ENCODE measurements around the gene EXOSC6. TPM values are rescaled to one million over a fixed set of nuclear protein-coding genes. Genes with fewer than 3 reads are reported as not detected.

Gene EXOSC6
- total and polyA plus RNA-seq, 2 of the 4 experiments (the other 2 are of a cell fraction), result 5.8 to 7.0 TPM

DNA sequence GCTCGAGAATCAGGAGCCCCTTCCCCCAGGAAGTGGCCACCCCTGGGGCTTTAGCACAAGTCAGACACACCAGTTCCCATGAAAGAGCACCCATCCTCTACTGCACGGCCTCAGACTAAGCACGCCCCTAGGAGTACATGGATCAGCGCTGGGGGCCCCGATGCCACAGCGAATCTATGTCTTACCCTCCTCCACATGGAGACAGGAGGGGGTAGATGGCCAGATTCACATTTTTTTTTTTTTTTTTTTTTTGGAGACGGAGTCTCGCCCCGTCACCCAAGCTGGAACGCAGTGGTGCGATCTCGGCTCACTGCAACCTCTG, 3.2 kb upstream of the EXOSC6 start:
- H3K9me1 ChIP-seq (ENCODE audit: insufficient read depth, low read length), result peaks cover 8% of the 10 kb centered on the region; the same call in 1 of the 2 replicates
- no peak overlapping the region for H2AFZ ChIP-seq (replicated peaks; ENCODE audit: low read length, poor library complexity)
- no peak overlapping the region for H3K4ac ChIP-seq (ENCODE audit: low read depth, low read length)
- H2AK9ac ChIP-seq (replicated peaks; ENCODE audit: low read depth, low read length, poor library complexity), result no peak overlapping the region
- H3K4me3 ChIP-seq (ENCODE audit: insufficient read depth, low read depth, low read length), result no peak overlapping the region
- H2BK20ac ChIP-seq (ENCODE audit: low read depth, low read length), result no peak overlapping the region
- H4K5ac ChIP-seq (ENCODE audit: low read depth, low read length), result no peak overlapping the region
- no peak overlapping the region for H4K8ac ChIP-seq (ENCODE audit: low read depth in 2 of 2, low read length in 2 of 2)
- H3K56ac ChIP-seq (ENCODE audit: extremely low read depth, insufficient read depth, low read length), result no peak overlapping the region
- H3K36me3 ChIP-seq (ENCODE audit: control insufficient read depth, insufficient read depth, low read length), result peaks cover 68% of the 10 kb centered on the region
- no TSS peak for BruUV-seq (replicated peaks)
- H4K91ac ChIP-seq (ENCODE audit: insufficient read depth, low read depth, low read length), result no peak overlapping the region
- no peak overlapping the region for H3K23ac ChIP-seq (ENCODE audit: low read depth, low read length)
- ATAC-seq (ENCODE audit: low read depth) (no peak), DNase-seq (no peak)
- H3K18ac ChIP-seq (ENCODE audit: low read depth, low read length), result no peak overlapping the region
- no peak overlapping the region for H2BK15ac ChIP-seq (ENCODE audit: low read depth, low read length)
- dilution Hi-C loops (cut with HindIII; ENCODE audit: low sequenced_read_pairs, unreplicated experiment), result no loop called here
- CTCF ChIA-PET, result no interaction called here
- no peak overlapping the region for H2AK5ac ChIP-seq (ENCODE audit: low read depth, low read length)
- no CpG with 5 or more reads among the region's 12 CpGs for WGBS, 2 experiments (ENCODE audit: extremely low coverage in 2 of 2, insufficient read length in 1 of 2)
- H2BK120ac ChIP-seq (ENCODE audit: low read depth, low read length), result no peak overlapping the region
- no peaks in the 10 kb centered on the region for H3K9me3 ChIP-seq (ENCODE audit: control insufficient read depth, insufficient read depth, low read length)
- H3K9ac ChIP-seq (ENCODE audit: low read depth, low read length), result no peak overlapping the region
- no peak overlapping the region for H3K27ac ChIP-seq (ENCODE audit: insufficient read depth, low read length)
- in situ Hi-C loops (cut with MboI; ENCODE audit: low sequenced_read_pairs), result no loop called here
- TF ChIP-seq SMC3 (IDR thresholded peaks at IDR 0.05; ENCODE audit: low read depth, low read length), result no peak
- POLR2A ChIA-PET (ENCODE audit: unreplicated experiment), result no interaction called here
- H4K20me1 ChIP-seq (ENCODE audit: insufficient read depth, low read length), result peaks cover 52% of the 10 kb centered on the region
- no peak overlapping the region for H3K4me2 ChIP-seq (ENCODE audit: low read depth, low read length)
- intact Hi-C loops (cut with micrococcal nuclease), result no loop called here
- H3K27me3 ChIP-seq (ENCODE audit: control insufficient read depth, insufficient read depth, low read length), result no peaks in the 10 kb centered on the region
- H3K14ac ChIP-seq (replicated peaks; ENCODE audit: low read depth, low read length), result no peak overlapping the region
- no peak overlapping the region for H2BK5ac ChIP-seq (ENCODE audit: low read depth, low read length, poor library complexity, severe bottlenecking)
- H3K79me1 ChIP-seq (ENCODE audit: low read depth in 1 of 2, low read length in 2 of 2), result peaks cover 6 to 44% of the 10 kb centered on the region in 2 experiments
- peaks cover 2% of the 10 kb centered on the region for H3K4me1 ChIP-seq (ENCODE audit: control insufficient read depth, insufficient read depth, low read length)

All from IMR-90 (cell line).